Stimulated activated CD4-positive, alpha-beta T cell treated with anti-CD3 and anti-CD28 coated beads, Interleukin-1b, Interleukin-23, amount 100 ng/mL, for 24 hours (primary cell): Measurements from ENCODE around the gene ARHGEF10L.

Experiments used
- DNase-seq, 4 experiments: peaks; one replicate each; pipeline ENCODE4 v3.0.0-alpha.2; 2020; ENCODE audit warnings: low read depth in 4 of 4, low spot score in 1 of 4

ARHGEF10L gene

GRCh38 chr1:17700945-17701810 lies 161.7 kb downstream of the ARHGEF10L start:
- DNase-seq = no peak

GRCh38 chr1:17704176-17704575 lies 164.7 kb downstream of the ARHGEF10L start:
- DNase-seq = no peak

GRCh38 chr1:17706445-17706844 lies 166.9 kb downstream of the ARHGEF10L start:
- no peak for DNase-seq

GRCh38 chr1:17709981-17710380 lies 170.5 kb downstream of the ARHGEF10L start:
- DNase-seq = no peak

- DNase-seq = no peak
These were observed 171.5 kb downstream of the ARHGEF10L start for GRCh38 chr1:17710889-17711576.

- no peak for DNase-seq
These were observed 172.0 kb downstream of the ARHGEF10L start for GRCh38 chr1:17711577-17711910.

GRCh38 chr1:17711941-17712340 lies 172.4 kb downstream of the ARHGEF10L start:
- DNase-seq = no peak

- DNase-seq = no peak
These were observed 174.5 kb downstream of the ARHGEF10L start for GRCh38 chr1:17713993-17714392.

- no peak for DNase-seq
These were observed 178.4 kb downstream of the ARHGEF10L start for GRCh38 chr1:17717594-17718535.

- no peak for DNase-seq
These were observed 180.4 kb downstream of the ARHGEF10L start for GRCh38 chr1:17719874-17720273.

- DNase-seq = no peak
These were observed 181.9 kb downstream of the ARHGEF10L start for GRCh38 chr1:17721444-17721843.

- DNase-seq = no peak
These were observed 184.2 kb downstream of the ARHGEF10L start for GRCh38 chr1:17723684-17724083.

- DNase-seq = no peak
These were observed 184.7 kb downstream of the ARHGEF10L start for GRCh38 chr1:17724150-17724549.

- no peak for DNase-seq
These were observed 185.7 kb downstream of the ARHGEF10L start for GRCh38 chr1:17725084-17725719.

GRCh38 chr1:17725811-17726582 lies 186.5 kb downstream of the ARHGEF10L start:
- no peak for DNase-seq

- no peak for DNase-seq
These were observed 188.7 kb downstream of the ARHGEF10L start for GRCh38 chr1:17728123-17728712.

GRCh38 chr1:17729248-17729647 lies 189.8 kb downstream of the ARHGEF10L start:
- no peak for DNase-seq

GRCh38 chr1:17729909-17730308 lies 190.4 kb downstream of the ARHGEF10L start:
- no peak for DNase-seq

GRCh38 chr1:17731460-17731859 lies 192.0 kb downstream of the ARHGEF10L start:
- DNase-seq = no peak

- no peak for DNase-seq
These were observed 193.0 kb downstream of the ARHGEF10L start for GRCh38 chr1:17732475-17732874.
